IMR-90 (cell line): ENCODE results near the gene CROCC. TPM values are rescaled to one million over a fixed set of nuclear protein-coding genes. Genes with fewer than 3 reads are reported as not detected.

ENCODE experiments used
- ATAC-seq: fragments of 200-7000 bp; cut with Tn5 transposase; 2 replicates; pipeline ENCODE4 v1.9.1; 2020; ENCODE audit warnings: low read depth, mild to moderate bottlenecking, moderate library complexity
- BruUV-seq: library from RNA; stranded (reverse); fragments of 400-500 nt; replicated peaks from 2 replicates; lab custom pipeline; 2021; lab: Mats Ljungman, UMichigan
- CTCF ChIA-PET: fragments of 300-600 bp; formaldehyde crosslinking; extraction: SDS; loops from one replicate; lab custom pipeline; 2021; ENCODE audit warnings: antibody characterized with exemption; lab: Yijun Ruan, JAX
- POLR2A ChIA-PET: fragments of 300-600 bp; sonication (Branson Sonifier 250); formaldehyde crosslinking; loops from one replicate; lab custom pipeline; 2022; ENCODE audit warnings: antibody characterized with exemption; ENCODE audit not compliant: unreplicated experiment; lab: Charles Lee
- DNase-seq: peaks from one replicate; pipeline ENCODE4 v3.0.0; 2013
- H2AFZ ChIP-seq: replicated peaks from 2 replicates; pipeline ENCODE3; 2013; ENCODE audit warnings: low read length, mild to moderate bottlenecking; ENCODE audit not compliant: poor library complexity
- H2AK5ac ChIP-seq: 2 replicates; pipeline ENCODE4 v1.6.1; 2013; ENCODE audit warnings: low read depth, low read length, inconsistent platforms
- H2AK9ac ChIP-seq: replicated peaks from 2 replicates; pipeline ENCODE3; 2013; ENCODE audit warnings: mild to moderate bottlenecking, low read depth, low read length, moderate library complexity; ENCODE audit not compliant: poor library complexity
- H2BK120ac ChIP-seq: 2 replicates; pipeline ENCODE4 v1.6.1; 2013; ENCODE audit warnings: low read depth, low read length, inconsistent platforms
- H2BK15ac ChIP-seq: 3 replicates; pipeline ENCODE4 v1.6.1; 2013; ENCODE audit warnings: low read depth, low read length, inconsistent platforms
- H2BK20ac ChIP-seq: 2 replicates; pipeline ENCODE4 v1.6.1; 2013; ENCODE audit warnings: low read depth, mild to moderate bottlenecking, inconsistent platforms, low read length, moderate library complexity
- H2BK5ac ChIP-seq: 2 replicates; pipeline ENCODE4 v1.6.1; 2013; ENCODE audit warnings: mild to moderate bottlenecking, low read depth, low read length, inconsistent platforms; ENCODE audit not compliant: poor library complexity, severe bottlenecking
- H3K14ac ChIP-seq: replicated peaks from 2 replicates; pipeline ENCODE4 v1.6.1; 2013; ENCODE audit warnings: low read depth, low read length, inconsistent platforms
- H3K18ac ChIP-seq: 2 replicates; pipeline ENCODE4 v1.6.1; 2013; ENCODE audit warnings: low read depth, low read length, control low read depth
- H3K23ac ChIP-seq: 2 replicates; pipeline ENCODE4 v1.6.1; 2013; ENCODE audit warnings: low read depth, low read length, inconsistent platforms
- H3K27ac ChIP-seq: 2 replicates; pipeline ENCODE4 v1.5.1; 2013; ENCODE audit warnings: mild to moderate bottlenecking, control low read depth, low read length; ENCODE audit not compliant: insufficient read depth
- H3K27me3 ChIP-seq: 2 replicates; pipeline ENCODE4 v1.6.1; 2013; ENCODE audit warnings: low read length; ENCODE audit not compliant: control insufficient read depth, insufficient read depth
- H3K36me3 ChIP-seq: 2 replicates; pipeline ENCODE4 v1.6.1; 2013; ENCODE audit warnings: low read length, mixed read lengths; ENCODE audit not compliant: control insufficient read depth, insufficient read depth
- H3K4ac ChIP-seq: 2 replicates; pipeline ENCODE4 v1.6.1; 2013; ENCODE audit warnings: low read depth, low read length, inconsistent platforms
- H3K4me1 ChIP-seq: 2 replicates; pipeline ENCODE4 v1.6.1; 2013; ENCODE audit warnings: low read length, mixed read lengths; ENCODE audit not compliant: control insufficient read depth, insufficient read depth
- H3K4me2 ChIP-seq: 2 replicates; pipeline ENCODE4 v1.6.1; 2013; ENCODE audit warnings: low read depth, mild to moderate bottlenecking, control low read depth, low read length, moderate library complexity
- H3K4me3 ChIP-seq: 2 replicates; pipeline ENCODE4 v1.5.1; 2013; ENCODE audit warnings: low read depth, mild to moderate bottlenecking, control low read depth, low read length, moderate library complexity; ENCODE audit not compliant: insufficient read depth
- H3K56ac ChIP-seq: 2 replicates; pipeline ENCODE4 v1.6.1; 2013; ENCODE audit warnings: low read length, inconsistent platforms; ENCODE audit not compliant: insufficient read depth; ENCODE audit errors: extremely low read depth
- H3K79me1 ChIP-seq, 2 experiments: 2 replicates each; pipeline ENCODE4 v1.6.1; 2013; ENCODE audit warnings: low read length in 2 of 2, inconsistent platforms in 1 of 2, low read depth in 1 of 2
- H3K9ac ChIP-seq: 2 replicates; pipeline ENCODE4 v1.6.1; 2013; ENCODE audit warnings: low read depth, low read length, control low read depth
- H3K9me1 ChIP-seq: 2 replicates; pipeline ENCODE4 v1.6.1; 2013; ENCODE audit warnings: low read length, inconsistent platforms; ENCODE audit not compliant: insufficient read depth
- H3K9me3 ChIP-seq: 2 replicates; pipeline ENCODE4 v1.6.1; 2013; ENCODE audit warnings: low read length; ENCODE audit not compliant: control insufficient read depth, insufficient read depth
- H4K20me1 ChIP-seq: 2 replicates; pipeline ENCODE4 v1.6.1; 2013; ENCODE audit warnings: low read length, inconsistent platforms; ENCODE audit not compliant: insufficient read depth
- H4K5ac ChIP-seq: 2 replicates; pipeline ENCODE4 v1.6.1; 2013; ENCODE audit warnings: mild to moderate bottlenecking, low read depth, low read length, control low read depth
- H4K8ac ChIP-seq, 2 experiments: 2 replicates each; pipeline ENCODE4 v1.6.1; 2013; ENCODE audit warnings: low read depth in 2 of 2, low read length in 2 of 2, control low read depth in 1 of 2, inconsistent platforms in 1 of 2
- H4K91ac ChIP-seq: 2 replicates; pipeline ENCODE4 v1.6.1; 2013; ENCODE audit warnings: low read depth, low read length, inconsistent platforms; ENCODE audit not compliant: insufficient read depth
- RFX5 ChIP-seq: IDR thresholded peaks from 2 replicates; pipeline ENCODE4 v1.8.0; 2012; ENCODE audit warnings: low read depth, mild to moderate bottlenecking, low read length, moderate library complexity
- WGBS, 2 experiments: methylation state at CpG; one replicate each; pipeline versions ENCODE4 v1.1.5 to v1.1.7; 2013; ENCODE audit warnings: missing lambda C conversion rate in 2 of 2; ENCODE audit not compliant: insufficient read length in 1 of 2; ENCODE audit errors: extremely low coverage in 2 of 2; 5-methylcytosine and 5-hydroxymethylcytosine counted together
- dilution Hi-C: fragments of 300-500 bp; cut with HindIII; formaldehyde crosslinking; loops from one replicate; pipeline ENCODE4 v1.14.3; 2018; ENCODE audit warnings: low sequenced_read_pairs; ENCODE audit not compliant: unreplicated experiment
- in situ Hi-C: fragments of 300-500 bp; cut with MboI; formaldehyde crosslinking; loops from 3 replicates; pipeline ENCODE4 v1.14.3; 2019; ENCODE audit warnings: low sequenced_read_pairs, inconsistent platforms, mixed read lengths
- intact Hi-C: fragments of 100-400 bp; cut with micrococcal nuclease; formaldehyde crosslinking; loops from 2 replicates; pipeline ENCODE4 v1.10.0; 2022
- polyA plus RNA-seq, 3 experiments: library from polyadenylated mRNA; depleted of rRNA; stranded (reverse); fragments of >200 nt; gene quantifications; 2 replicates each; pipeline ENCODE4 v1.2.3, GENCODE V29; 2012; ENCODE audit warnings: low replicate concordance in 1 of 3
- total RNA-seq: library from RNA; depleted of rRNA; stranded (reverse); fragments of >200 nt; gene quantifications from 2 replicates; pipeline ENCODE4 v1.2.3, GENCODE V29; 2012

CROCC gene
- total and polyA plus RNA-seq, 2 of the 4 experiments (the other 2 are of a cell fraction) = 7.5 to 13.7 TPM

DNA sequence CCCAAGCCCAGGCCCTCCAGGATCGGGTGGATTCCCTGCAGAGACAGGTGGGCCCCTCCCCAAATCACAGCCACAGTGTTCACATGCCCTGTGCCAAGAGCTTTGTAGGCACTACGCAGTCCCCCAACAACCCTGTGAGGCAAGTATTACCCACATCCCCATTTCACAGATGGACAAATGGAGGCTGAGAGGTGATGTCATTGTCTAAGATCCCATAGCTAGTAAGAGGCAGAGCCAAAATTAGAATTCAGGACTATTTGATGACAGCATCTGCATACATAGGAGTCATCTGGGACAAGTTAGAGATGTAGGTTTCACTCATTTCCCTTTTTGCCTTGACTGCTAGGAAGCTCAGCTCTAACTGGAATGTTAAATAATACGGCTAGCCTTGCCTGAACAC is 46.6 kb downstream of the CROCC start:
- Histone ChIP-seq H2BK20ac (no peak overlapping the region), H2AFZ (no peak overlapping the region), H3K4me1 (peaks cover 7% of the 10 kb centered on the region), H2BK5ac (no peak overlapping the region), H2AK9ac (no peak overlapping the region), H4K8ac (no peak overlapping the region), H4K5ac (no peak overlapping the region), H3K9ac (no peak overlapping the region), H3K14ac (no peak overlapping the region), H3K23ac (no peak overlapping the region), H3K4ac (no peak overlapping the region), H2BK15ac (no peak overlapping the region), H3K56ac (no peak overlapping the region), H3K4me3 (no peak overlapping the region), H3K79me1 (no peaks in the 10 kb centered on the region), H3K9me3 (no peaks in the 10 kb centered on the region), H3K18ac (no peak overlapping the region), H3K27ac (no peak overlapping the region), H3K36me3 (peaks cover 14% of the 10 kb centered on the region; the same call in 1 of the 2 replicates), H4K20me1 (peaks cover 12% of the 10 kb centered on the region), H3K27me3 (no peaks in the 10 kb centered on the region; the same call in 1 of the 2 replicates), H3K4me2 (no peak overlapping the region), H3K9me1 (no peaks in the 10 kb centered on the region), H4K91ac (no peak overlapping the region), H2AK5ac (0 out of 2 replicates have a peak overlapping the region, but pooled peaks have one; percentile 14), H2BK120ac (no peak overlapping the region)
- in situ Hi-C loops = no loop called here
- WGBS, 2 experiments = no CpG with 5 or more reads among the region's 3 CpGs
- no peak for DNase-seq
- TF ChIP-seq RFX5 = no peak
- ATAC-seq = no peak
- intact Hi-C loops = no loop called here
- dilution Hi-C loops = no loop called here
- BruUV-seq = no TSS peak
- POLR2A ChIA-PET = no interaction called here
- CTCF ChIA-PET = no interaction called here
